Body of pancreas (tissue), 4 donors: ENCODE measurements around the gene KCTD20. TPM values are rescaled to one million over a fixed set of nuclear protein-coding genes. Genes with fewer than 3 reads are reported as not detected.

Source experiments
- ATAC-seq: fragments of 150-250 bp; one replicate; pipeline ENCODE4 v1.9.1; 2016
- DNase-seq, 4 donors: peaks; one replicate each; pipeline ENCODE4 v3.0.0-alpha.2; 2019
- H3K27ac ChIP-seq, 4 donors: fragments of 200-600 bp; sonication (generic); 1 replicate in 3 of 4; 2 replicates in 1 of 4; pipeline versions ENCODE4 v1.5.1 to v1.6.1; 2016 to 2019; ENCODE audit warnings: mild to moderate bottlenecking in 1 of 4, mixed read lengths in 1 of 4, moderate library complexity in 1 of 4
- H3K27me3 ChIP-seq, 2 donors: fragments of 200-600 bp; sonication (generic); one replicate each; pipeline ENCODE4 v1.6.0; 2016; ENCODE audit warnings: mild to moderate bottlenecking in 1 of 2
- H3K36me3 ChIP-seq, 2 donors: fragments of 200-600 bp; sonication (generic); replicated peaks in 1 of 2; 2 replicates each; pipeline ENCODE4 v1.5.1; 2016; ENCODE audit warnings: low read depth in 2 of 2; ENCODE audit not compliant: insufficient read depth in 1 of 2
- H3K4me1 ChIP-seq: fragments of 200-600 bp; sonication (generic); one replicate; pipeline ENCODE4 v1.6.0; 2016
- H3K4me3 ChIP-seq, 2 donors: fragments of 200-600 bp; sonication (generic); 1 replicate in 1 of 2; 2 replicates in 1 of 2; pipeline ENCODE4 v1.5.1; 2016 to 2019
- H3K9me3 ChIP-seq, 3 donors: fragments of 200-600 bp; sonication (generic); 1 replicate in 2 of 3; 2 replicates in 1 of 3; pipeline ENCODE4 v1.5.1; 2016
- CTCF ChIP-seq, 7 experiments: fragments of 450-650 bp in 4 of 7; fragments of 200-600 bp in 3 of 7; sonication (generic) in 3 of 7; IDR thresholded peaks; one replicate each; pipeline ENCODE4 v1.5.1; 2016 to 2019; ENCODE audit warnings: antibody characterized with exemption in 7 of 7
- POLR2A ChIP-seq, 3 donors: fragments of 450-650 bp; IDR thresholded peaks; one replicate each; pipeline ENCODE4 v1.6.1; 2016; ENCODE audit warnings: antibody characterized with exemption in 3 of 3, mild to moderate bottlenecking in 2 of 3
- WGBS, 2 donors: methylation state at CpG; one replicate each; pipeline ENCODE4 v1.1.5; 2017; 5-methylcytosine and 5-hydroxymethylcytosine counted together
- intact Hi-C: fragments of 100-400 bp; cut with DNase I; formaldehyde crosslinking; loops from one replicate; pipeline ENCODE4 v1.15.1; 2023
- total RNA-seq, 2 donors: library from RNA; depleted of rRNA; stranded (reverse); fragments of >200 nt; gene quantifications; one replicate each; pipeline ENCODE4 v1.1.0, GENCODE V29; 2016

The KCTD20 gene
- total RNA-seq, 2 donors from 2014 or later = 15.5 to 16.6 TPM

- DNase-seq = no peak
- Histone ChIP-seq H3K4me1 (no peaks in the 10 kb centered on the region), H3K9me3 (no peaks in the 10 kb centered on the region), H3K36me3 (peaks cover 0 to 8% of the 10 kb centered on the region in 2 donors), H3K4me3 (no peak overlapping the region), H3K27me3 (no peaks in the 10 kb centered on the region), H3K27ac (no peak overlapping the region)
- ATAC-seq = no peak
- WGBS, 2 donors = 91 to 93% methylated on average over 4 of the region's 4 CpGs
- intact Hi-C loops = no loop called here
- no peak for TF ChIP-seq POLR2A (IDR thresholded peaks at IDR 0.05)
- no peak for TF ChIP-seq CTCF (IDR thresholded peaks at IDR 0.05)
Measured at GRCh38 chr6:36489426-36489825, 46.6 kb downstream of the KCTD20 start.

GRCh38 chr6:36491378-36491965, 48.7 kb downstream of the KCTD20 start:
- ATAC-seq = no peak

GRCh38 chr6:36492092-36492491, 49.3 kb downstream of the KCTD20 start:
- Histone ChIP-seq H3K4me1 (no peaks in the 10 kb centered on the region), H3K4me3 (no peak overlapping the region), H3K36me3 (peaks cover 0 to 4% of the 10 kb centered on the region in 2 donors), H3K27ac (no peak overlapping the region), H3K9me3 (no peaks in the 10 kb centered on the region), H3K27me3 (no peaks in the 10 kb centered on the region)
- 82 to 83% methylated on average over 4 of the region's 4 CpGs for WGBS, 2 donors
- TF ChIP-seq CTCF (IDR thresholded peaks at IDR 0.05) (no peak), POLR2A (IDR thresholded peaks at IDR 0.05) (no peak)
- DNase-seq = peak in 2 of 4 donors; percentile 25 to 26
- intact Hi-C loops = no loop called here
- no peak for ATAC-seq

More at GRCh38 chr6:36491378-36491965, 48.7 kb downstream of the KCTD20 start:
- Histone ChIP-seq H3K4me1 (no peaks in the 10 kb centered on the region), H3K36me3 (peaks cover 0 to 7% of the 10 kb centered on the region in 2 donors), H3K27me3 (no peaks in the 10 kb centered on the region), H3K27ac (no peak overlapping the region), H3K4me3 (no peak overlapping the region), H3K9me3 (no peaks in the 10 kb centered on the region)
- DNase-seq = no peak
- intact Hi-C loops = no loop called here
- TF ChIP-seq CTCF (IDR thresholded peaks at IDR 0.05) (no peak), POLR2A (IDR thresholded peaks at IDR 0.05) (no peak)
- 83% methylated on average over 7 of the region's 7 CpGs for WGBS, 2 donors

GRCh38 chr6:36492621-36493020, 49.8 kb downstream of the KCTD20 start:
- TF ChIP-seq POLR2A (IDR thresholded peaks at IDR 0.05) = no peak
- no peak for TF ChIP-seq CTCF (IDR thresholded peaks at IDR 0.05)
- Histone ChIP-seq H3K9me3 (no peaks in the 10 kb centered on the region), H3K36me3 (peaks cover 0 to 8% of the 10 kb centered on the region in 2 donors), H3K27ac (no peak overlapping the region), H3K27me3 (no peaks in the 10 kb centered on the region), H3K4me3 (no peak overlapping the region), H3K4me1 (no peaks in the 10 kb centered on the region)
- intact Hi-C loops = no loop called here
- DNase-seq (peak in 1 of 4 donors; percentile 11), ATAC-seq (no peak)
- WGBS, 2 donors = 80% methylated on average over 1 of the region's 1 CpG

- DNase-seq (no peak), ATAC-seq (no peak)
- Histone ChIP-seq H3K27ac (no peak overlapping the region), H3K9me3 (no peaks in the 10 kb centered on the region), H3K4me1 (no peaks in the 10 kb centered on the region), H3K36me3 (peaks cover 0 to 8% of the 10 kb centered on the region in 2 donors), H3K27me3 (no peaks in the 10 kb centered on the region), H3K4me3 (no peak overlapping the region)
- TF ChIP-seq POLR2A (IDR thresholded peaks at IDR 0.05) = no peak
- TF ChIP-seq CTCF (IDR thresholded peaks at IDR 0.05) = no peak
- 81 to 86% methylated on average over 6 of the region's 6 CpGs for WGBS, 2 donors
- intact Hi-C loops = no loop called here
Measured at GRCh38 chr6:36493319-36493718, 50.5 kb downstream of the KCTD20 start.
